SK-N-SH (cell line): ENCODE measurements around the gene WWOX. TPM values are rescaled to one million over a fixed set of nuclear protein-coding genes. Genes with fewer than 3 reads are reported as not detected.

Experiments used
- CTCF ChIA-PET: fragments of 300-600, 350-600 bp; formaldehyde crosslinking; extraction: SDS; loops from one replicate; lab custom pipeline; 2021; lab: Yijun Ruan, JAX
- POLR2A ChIA-PET: fragments of 350-600 bp; sonication (Branson Sonifier 250); formaldehyde crosslinking; extraction: SDS; loops from one replicate; lab custom pipeline; 2020; ENCODE audit warnings: antibody characterized with exemption, inconsistent platforms; lab: Yijun Ruan, JAX
- DNase-seq: peaks from one replicate; pipeline ENCODE4 v3.0.0; 2012
- H2AFZ ChIP-seq: fragments of 200-600 bp; sonication (generic); 2 replicates; pipeline ENCODE4 v1.8.1; 2016; ENCODE audit warnings: antibody characterized with exemption, mild to moderate bottlenecking, low read depth
- H3F3A ChIP-seq: fragments of 200-600 bp; sonication (generic); replicated peaks from 2 replicates; pipeline ENCODE3; 2016; ENCODE audit warnings: antibody characterized with exemption, mild to moderate bottlenecking; ENCODE audit not compliant: insufficient read depth
- H3K27ac ChIP-seq, 2 experiments: fragments of 200-500 bp in 1 of 2; fragments of 200-600 bp in 1 of 2; sonication (Bioruptor generic) in 1 of 2; sonication (generic), shearing (Covaris generic) in 1 of 2; 2 replicates each; pipeline versions ENCODE4 v1.5.1 to v1.6.1; 2014 to 2016; ENCODE audit warnings: low read depth in 2 of 2, inconsistent platforms in 1 of 2, low read length in 1 of 2, mild to moderate bottlenecking in 1 of 2, mixed read lengths in 1 of 2
- H3K27me3 ChIP-seq: fragments of 200-600 bp; sonication (generic), shearing (Covaris generic); 2 replicates; pipeline ENCODE4 v1.6.1; 2016; ENCODE audit warnings: mixed run types; ENCODE audit not compliant: insufficient read depth
- H3K36me3 ChIP-seq, 2 experiments: fragments of 200-500 bp in 1 of 2; fragments of 200-600 bp in 1 of 2; sonication (Bioruptor generic) in 1 of 2; sonication (generic) in 1 of 2; replicated peaks in 1 of 2; 2 replicates each; pipeline versions ENCODE3 to v1.5.1; 2014 to 2016; ENCODE audit warnings: low read length in 1 of 2, mild to moderate bottlenecking in 1 of 2; ENCODE audit not compliant: insufficient read depth in 2 of 2, control insufficient read depth in 1 of 2
- H3K4me1 ChIP-seq, 2 experiments: fragments of 200-500 bp in 1 of 2; fragments of 200-600 bp in 1 of 2; sonication (Bioruptor generic) in 1 of 2; sonication (generic), shearing (Covaris generic) in 1 of 2; 2 replicates each; pipeline versions ENCODE4 v1.5.1 to v1.6.1; 2014 to 2016; ENCODE audit warnings: low read depth in 1 of 2, low read length in 1 of 2, mixed run types in 1 of 2; ENCODE audit not compliant: insufficient read depth in 2 of 2, control insufficient read depth in 1 of 2
- H3K4me2 ChIP-seq: fragments of 200-600 bp; sonication (generic), shearing (Covaris generic); 2 replicates; pipeline ENCODE4 v1.6.1; 2017; ENCODE audit warnings: mixed run types
- H3K4me3 ChIP-seq, 2 experiments: fragments of 200-500 bp in 1 of 2; fragments of 200-600 bp in 1 of 2; sonication (Bioruptor generic) in 1 of 2; sonication (generic), shearing (Covaris generic) in 1 of 2; 2 replicates each; pipeline versions ENCODE4 v1.5.1 to v1.8.1; 2014 to 2016; ENCODE audit warnings: low read depth in 2 of 2, inconsistent platforms in 1 of 2, low read length in 1 of 2, mild to moderate bottlenecking in 1 of 2, mixed read lengths in 1 of 2, moderate library complexity in 1 of 2
- H3K79me2 ChIP-seq: fragments of 200-600 bp; sonication (generic); 2 replicates; pipeline ENCODE4 v1.8.1; 2017; ENCODE audit warnings: mild to moderate bottlenecking; ENCODE audit not compliant: insufficient read depth
- H3K9ac ChIP-seq: fragments of 200-600 bp; sonication (generic); 2 replicates; pipeline ENCODE4 v1.6.1; 2017; ENCODE audit warnings: mixed run types
- H3K9me2 ChIP-seq: fragments of 200-600 bp; sonication (generic); 2 replicates; pipeline ENCODE4 v1.6.1; 2017; ENCODE audit warnings: mixed run types
- H3K9me3 ChIP-seq: fragments of 200-600 bp; sonication (generic); 2 replicates; pipeline ENCODE4 v1.6.1; 2017; ENCODE audit warnings: mixed run types, mild to moderate bottlenecking, moderate library complexity
- H4K20me1 ChIP-seq: fragments of 200-600 bp; sonication (generic); 2 replicates; pipeline ENCODE4 v1.6.1; 2017; ENCODE audit warnings: mild to moderate bottlenecking, mixed run types; ENCODE audit not compliant: insufficient read depth
- CHD2 ChIP-seq: fragments of 150-350 bp; IDR thresholded peaks from 2 replicates; pipeline ENCODE4 v1.6.1; 2018; ENCODE audit warnings: low read length; ENCODE audit not compliant: partially characterized antibody
- FOSL2 ChIP-seq: IDR thresholded peaks from 2 replicates; pipeline ENCODE4 v1.4.0; 2012; ENCODE audit warnings: low read depth, mild to moderate bottlenecking, moderate library complexity, borderline replicate concordance
- FOXJ3 ChIP-seq: sonication (generic); formaldehyde crosslinking; IDR thresholded peaks from 2 replicates; pipeline ENCODE4 v1.5.1; 2020; ENCODE audit warnings: mild to moderate bottlenecking, missing genetic modification reagents
- JUND ChIP-seq: IDR thresholded peaks from 2 replicates; pipeline ENCODE4 v1.4.0; 2012
- MEF2A ChIP-seq: IDR thresholded peaks from 2 replicates; pipeline ENCODE4 v1.4.0; 2012; ENCODE audit warnings: low read depth, borderline replicate concordance
- NFIC ChIP-seq: IDR thresholded peaks from 2 replicates; pipeline ENCODE4 v1.4.0; 2012; ENCODE audit warnings: borderline replicate concordance
- NRF1 ChIP-seq: IDR thresholded peaks from 2 replicates; pipeline ENCODE4 v1.6.1; 2012; ENCODE audit warnings: low read depth, mild to moderate bottlenecking, low read length
- POLR2AphosphoS5 ChIP-seq: IDR thresholded peaks from 2 replicates; pipeline ENCODE4 v1.6.1; 2012; ENCODE audit warnings: low read depth, low read length
- RCOR1 ChIP-seq: fragments of 150-350 bp; IDR thresholded peaks from 2 replicates; pipeline ENCODE4 v1.6.1; 2017; ENCODE audit warnings: antibody characterized with exemption, low read length
- RXRA ChIP-seq: IDR thresholded peaks from 2 replicates; pipeline ENCODE4 v1.4.0; 2012; ENCODE audit warnings: low read depth, mild to moderate bottlenecking, borderline replicate concordance
- SIN3A ChIP-seq: IDR thresholded peaks from 2 replicates; pipeline ENCODE4 v1.6.1; 2012; ENCODE audit warnings: low read depth, mild to moderate bottlenecking, low read length, moderate library complexity, borderline replicate concordance
- TEAD4 ChIP-seq: IDR thresholded peaks from 2 replicates; pipeline ENCODE4 v1.4.0; 2012; ENCODE audit warnings: mild to moderate bottlenecking, borderline replicate concordance; ENCODE audit not compliant: insufficient read depth
- WGBS: methylation state at CpG from one replicate; pipeline ENCODE4 v1.1.6; 2017; ENCODE audit warnings: low lambda C conversion rate; 5-methylcytosine and 5-hydroxymethylcytosine counted together
- polyA plus RNA-seq, 3 experiments: library from polyadenylated mRNA; depleted of rRNA; stranded (reverse); fragments of >200 nt; gene quantifications; 2 replicates each; pipeline ENCODE4 v1.2.3, GENCODE V29; 2012
- TF ChIP-seq, protein P1 (sequence below): fragments of 150-350 bp; IDR thresholded peaks from 2 replicates; pipeline ENCODE4 v1.6.1; 2016; ENCODE audit warnings: mild to moderate bottlenecking, low read depth, low read length
- TF ChIP-seq, protein P2 (sequence below): fragments of 150-350 bp; IDR thresholded peaks from 2 replicates; pipeline ENCODE4 v1.6.1; 2017; ENCODE audit warnings: antibody characterized with exemption, low read length, low read depth, borderline replicate concordance

Gene WWOX
- polyA plus RNA-seq, 1 of the 3 experiments (the other 2 are of a cell fraction), result 10.8 TPM

DNA sequence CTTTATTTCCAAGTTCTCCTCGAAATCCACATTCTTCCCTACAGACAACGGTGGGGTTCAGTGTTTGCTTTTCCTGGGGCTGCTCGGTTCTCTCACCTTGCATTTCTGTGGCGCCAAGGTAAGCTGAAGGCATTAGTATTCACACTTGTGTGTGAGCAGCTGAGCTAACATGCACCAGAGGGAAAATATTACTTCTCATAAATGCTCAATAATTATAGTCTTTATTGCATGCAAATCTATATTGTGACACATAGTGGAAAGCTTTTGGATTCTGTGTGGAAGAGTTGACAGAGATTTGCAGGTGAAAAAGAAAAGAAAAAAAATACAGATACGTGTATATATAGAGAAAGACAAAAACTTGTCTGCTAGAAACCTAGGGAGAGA lies 1089.3 kb downstream of the WWOX start:
- no peaks in the 10 kb centered on the region for H3F3A ChIP-seq
- H3K9ac ChIP-seq, result no peak overlapping the region
- WGBS, result 17% methylated on average over 5 of the region's 5 CpGs
- no peaks in the 10 kb centered on the region for H4K20me1 ChIP-seq
- H3K4me3 ChIP-seq, result no peak overlapping the region
- no peaks in the 10 kb centered on the region for H3K9me3 ChIP-seq
- H3K4me2 ChIP-seq, result no peak overlapping the region
- H3K36me3 ChIP-seq, result no peaks in the 10 kb centered on the region
- no peak for TF ChIP-seq NRF1
- TF ChIP-seq POLR2AphosphoS5, result no peak
- TF ChIP-seq, protein P1, sequence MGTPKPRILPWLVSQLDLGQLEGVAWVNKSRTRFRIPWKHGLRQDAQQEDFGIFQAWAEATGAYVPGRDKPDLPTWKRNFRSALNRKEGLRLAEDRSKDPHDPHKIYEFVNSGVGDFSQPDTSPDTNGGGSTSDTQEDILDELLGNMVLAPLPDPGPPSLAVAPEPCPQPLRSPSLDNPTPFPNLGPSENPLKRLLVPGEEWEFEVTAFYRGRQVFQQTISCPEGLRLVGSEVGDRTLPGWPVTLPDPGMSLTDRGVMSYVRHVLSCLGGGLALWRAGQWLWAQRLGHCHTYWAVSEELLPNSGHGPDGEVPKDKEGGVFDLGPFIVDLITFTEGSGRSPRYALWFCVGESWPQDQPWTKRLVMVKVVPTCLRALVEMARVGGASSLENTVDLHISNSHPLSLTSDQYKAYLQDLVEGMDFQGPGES, result no peak
- TF ChIP-seq TEAD4, result no peak
- no peaks in the 10 kb centered on the region for H3K9me2 ChIP-seq
- CTCF ChIA-PET, result no interaction called here
- H3K27ac ChIP-seq, result no peak overlapping the region
- DNase-seq, result no peak
- no peaks in the 10 kb centered on the region for H3K79me2 ChIP-seq
- POLR2A ChIA-PET, result no interaction called here
- no peaks in the 10 kb centered on the region for H3K27me3 ChIP-seq
- peaks cover 0 to 5% of the 10 kb centered on the region in 2 experiments; a peak in 1 of 4 replicates for H3K4me1 ChIP-seq
- H2AFZ ChIP-seq, result no peak overlapping the region

DNA sequence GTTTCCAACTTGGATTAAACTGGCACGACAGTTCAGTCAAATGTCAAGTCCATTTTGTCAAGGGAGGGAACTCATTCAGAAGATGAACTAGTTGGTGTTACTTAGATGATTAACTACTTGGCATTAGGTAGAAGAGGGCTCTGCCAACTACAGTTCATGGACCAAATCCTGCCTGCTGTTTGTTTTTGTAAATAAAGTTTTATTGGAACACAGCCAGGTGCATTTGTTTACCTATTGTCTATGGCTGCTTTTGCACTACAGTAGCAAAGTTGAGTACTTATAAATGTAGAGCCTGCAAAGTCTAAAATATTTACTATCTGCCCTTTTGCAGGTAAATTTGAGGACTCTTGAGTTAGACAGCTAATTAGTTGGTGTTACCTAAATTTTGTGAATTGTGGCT lies 1091.1 kb downstream of the WWOX start:
- ChIA-PET CTCF (no interaction called here), POLR2A (no interaction called here)
- Histone ChIP-seq H3K9me3 (no peaks in the 10 kb centered on the region), H3K4me3 (no peak overlapping the region), H3K27ac (no peak overlapping the region), H3K27me3 (no peaks in the 10 kb centered on the region), H2AFZ (no peak overlapping the region), H3K79me2 (no peaks in the 10 kb centered on the region), H3K9ac (no peak overlapping the region), H3K36me3 (no peaks in the 10 kb centered on the region), H3K4me1 (peaks cover 0 to 5% of the 10 kb centered on the region in 2 experiments; a peak in 1 of 4 replicates), H3K4me2 (no peak overlapping the region), H4K20me1 (no peaks in the 10 kb centered on the region), H3K9me2 (no peaks in the 10 kb centered on the region), H3F3A (no peaks in the 10 kb centered on the region)
- TF ChIP-seq POLR2AphosphoS5 (no peak), SIN3A (no peak), TEAD4 (no peak)
- 78% methylated on average over 1 of the region's 1 CpG for WGBS
- no peak for DNase-seq

DNA sequence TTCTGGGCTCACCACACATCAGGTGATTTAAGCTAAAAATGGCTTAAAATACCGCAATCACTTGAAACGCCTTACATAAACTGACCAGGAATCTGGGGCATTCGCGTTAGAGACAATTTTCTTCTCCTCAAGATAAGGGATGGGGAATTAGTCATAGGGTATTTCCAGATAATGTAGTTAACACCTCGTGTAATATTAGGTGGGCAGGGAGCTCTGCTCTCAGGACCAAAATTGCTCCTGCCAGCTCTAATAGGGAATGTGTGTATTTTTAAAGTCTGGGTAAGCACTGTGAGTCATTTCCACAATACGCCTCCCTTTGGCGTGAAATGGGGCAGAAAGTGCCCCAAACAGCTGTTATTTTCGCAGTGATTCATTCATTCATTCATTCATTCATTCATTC lies 1092.5 kb downstream of the WWOX start:
- Histone ChIP-seq H2AFZ (no peak overlapping the region), H3K27ac (no peak overlapping the region), H3K9me2 (no peaks in the 10 kb centered on the region), H4K20me1 (no peaks in the 10 kb centered on the region), H3K9me3 (no peaks in the 10 kb centered on the region), H3K4me1 (no peaks in the 10 kb centered on the region; a peak in 1 of 4 replicates), H3K4me2 (no peak overlapping the region), H3K79me2 (no peaks in the 10 kb centered on the region), H3K27me3 (no peaks in the 10 kb centered on the region), H3K9ac (no peak overlapping the region), H3K4me3 (no peak overlapping the region), H3F3A (no peaks in the 10 kb centered on the region), H3K36me3 (no peaks in the 10 kb centered on the region)
- ChIA-PET POLR2A (no interaction called here), CTCF (no interaction called here)
- WGBS, result 44% methylated on average over 8 of the region's 8 CpGs
- TF ChIP-seq NFIC (no peak), JUND (no peak), FOSL2 (no peak), RCOR1 (no peak), RXRA (no peak), CHD2 (no peak), FOXJ3 (no peak), MEF2A (no peak)
- TF ChIP-seq, protein P2, sequence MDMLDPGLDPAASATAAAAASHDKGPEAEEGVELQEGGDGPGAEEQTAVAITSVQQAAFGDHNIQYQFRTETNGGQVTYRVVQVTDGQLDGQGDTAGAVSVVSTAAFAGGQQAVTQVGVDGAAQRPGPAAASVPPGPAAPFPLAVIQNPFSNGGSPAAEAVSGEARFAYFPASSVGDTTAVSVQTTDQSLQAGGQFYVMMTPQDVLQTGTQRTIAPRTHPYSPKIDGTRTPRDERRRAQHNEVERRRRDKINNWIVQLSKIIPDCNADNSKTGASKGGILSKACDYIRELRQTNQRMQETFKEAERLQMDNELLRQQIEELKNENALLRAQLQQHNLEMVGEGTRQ, result no peak
- DNase-seq, result no peak
